ENCODE measurements around the gene IL23A. TPM values are rescaled to one million over a fixed set of nuclear protein-coding genes. Genes with fewer than 3 reads are reported as not detected.

Gene IL23A
- total RNA-seq, 1 donor from 2014 or later = not detected

DNA sequence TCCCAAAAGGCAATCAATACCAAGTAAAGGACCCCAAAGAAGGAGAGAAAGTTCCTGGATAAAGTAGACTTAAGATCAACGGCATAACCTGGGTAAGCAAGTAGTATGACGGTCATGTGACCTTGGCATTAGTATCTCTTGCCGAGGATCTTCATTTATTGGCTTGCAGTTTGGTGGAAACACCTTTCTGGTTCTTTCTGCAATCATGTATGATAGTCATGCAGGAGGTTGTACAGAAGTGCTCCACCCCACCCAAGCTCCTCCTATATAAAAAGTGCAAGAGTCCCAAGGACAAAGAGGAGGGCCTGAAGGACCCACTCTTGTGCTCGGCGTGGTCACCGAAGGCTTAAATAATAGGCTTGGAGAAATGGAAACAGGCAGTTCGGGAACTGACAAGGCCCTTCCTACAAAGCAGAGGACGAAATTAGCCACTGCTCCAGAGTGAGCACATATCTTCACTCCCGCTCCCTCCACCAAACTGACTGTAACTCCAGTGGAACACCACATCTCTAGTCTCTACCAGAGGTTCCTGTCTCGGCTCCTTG lies 39.3 kb upstream of the IL23A start:
- H3K36me3 ChIP-seq = peaks cover 23% of the 10 kb centered on the region
- TF ChIP-seq, protein P1, sequence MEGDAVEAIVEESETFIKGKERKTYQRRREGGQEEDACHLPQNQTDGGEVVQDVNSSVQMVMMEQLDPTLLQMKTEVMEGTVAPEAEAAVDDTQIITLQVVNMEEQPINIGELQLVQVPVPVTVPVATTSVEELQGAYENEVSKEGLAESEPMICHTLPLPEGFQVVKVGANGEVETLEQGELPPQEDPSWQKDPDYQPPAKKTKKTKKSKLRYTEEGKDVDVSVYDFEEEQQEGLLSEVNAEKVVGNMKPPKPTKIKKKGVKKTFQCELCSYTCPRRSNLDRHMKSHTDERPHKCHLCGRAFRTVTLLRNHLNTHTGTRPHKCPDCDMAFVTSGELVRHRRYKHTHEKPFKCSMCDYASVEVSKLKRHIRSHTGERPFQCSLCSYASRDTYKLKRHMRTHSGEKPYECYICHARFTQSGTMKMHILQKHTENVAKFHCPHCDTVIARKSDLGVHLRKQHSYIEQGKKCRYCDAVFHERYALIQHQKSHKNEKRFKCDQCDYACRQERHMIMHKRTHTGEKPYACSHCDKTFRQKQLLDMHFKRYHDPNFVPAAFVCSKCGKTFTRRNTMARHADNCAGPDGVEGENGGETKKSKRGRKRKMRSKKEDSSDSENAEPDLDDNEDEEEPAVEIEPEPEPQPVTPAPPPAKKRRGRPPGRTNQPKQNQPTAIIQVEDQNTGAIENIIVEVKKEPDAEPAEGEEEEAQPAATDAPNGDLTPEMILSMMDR (IDR thresholded peaks at IDR 0.05; ENCODE audit: borderline replicate concordance) = no peak
- no peak for DNase-seq

GRCh38 chr12:56299853-56300643 lies 38.6 kb upstream of the IL23A start, which contains the start of gene CS:
CS (minus strand) TSS chr12:56300330; CDS start chr12:56300201, 129 bp downstream.
- peaks cover 77% of the 10 kb centered on the region for H3K4me1 ChIP-seq
- TF ChIP-seq, protein P1 (IDR thresholded peaks at IDR 0.05; ENCODE audit: borderline replicate concordance) = no peak

More for the DNA sequence above, 39.3 kb upstream of the IL23A start:
- peak overlapping the region; percentile 92 for H3K4me3 ChIP-seq
- H3K9me3 ChIP-seq (replicated peaks) = no peaks in the 10 kb centered on the region
- intact Hi-C loops (cut with micrococcal nuclease) = no loop called here
- peaks cover 84% of the 10 kb centered on the region for H3K4me1 ChIP-seq
- H3K27me3 ChIP-seq (ENCODE audit: low read depth) = no peaks in the 10 kb centered on the region
- H3K27ac ChIP-seq (replicated peaks) = peak overlapping the region; percentile 99

GRCh38 chr12:56300644-56301464 lies 37.8 kb upstream of the IL23A start:
- peaks cover 70% of the 10 kb centered on the region for H3K4me1 ChIP-seq
- DNase-seq = no peak
- H3K9me3 ChIP-seq (replicated peaks) = no peaks in the 10 kb centered on the region
- H3K27ac ChIP-seq (replicated peaks) = peak overlapping the region; percentile 99
- TF ChIP-seq, protein P1 (IDR thresholded peaks at IDR 0.05; ENCODE audit: borderline replicate concordance) = no peak
- peak overlapping the region; percentile 92 for H3K4me3 ChIP-seq
- no peaks in the 10 kb centered on the region for H3K27me3 ChIP-seq (ENCODE audit: low read depth)
- intact Hi-C loops (cut with micrococcal nuclease) = no loop called here
- peaks cover 24% of the 10 kb centered on the region for H3K36me3 ChIP-seq

More at GRCh38 chr12:56299853-56300643, 38.6 kb upstream of the IL23A start, which contains the start of gene CS:
- intact Hi-C loops (cut with micrococcal nuclease) = no loop called here
- H3K4me3 ChIP-seq = peak within 1 kb of the TSS; percentile 92
- H3K9me3 ChIP-seq (replicated peaks) = no peaks in the 10 kb centered on the region
- H3K36me3 ChIP-seq = peaks cover 21% of the 10 kb centered on the region
- H3K27ac ChIP-seq (replicated peaks) = peak within 1 kb of the TSS; percentile 99
- peak; percentile 99 for DNase-seq
- no peaks in the 10 kb centered on the region for H3K27me3 ChIP-seq (ENCODE audit: low read depth)

DNA sequence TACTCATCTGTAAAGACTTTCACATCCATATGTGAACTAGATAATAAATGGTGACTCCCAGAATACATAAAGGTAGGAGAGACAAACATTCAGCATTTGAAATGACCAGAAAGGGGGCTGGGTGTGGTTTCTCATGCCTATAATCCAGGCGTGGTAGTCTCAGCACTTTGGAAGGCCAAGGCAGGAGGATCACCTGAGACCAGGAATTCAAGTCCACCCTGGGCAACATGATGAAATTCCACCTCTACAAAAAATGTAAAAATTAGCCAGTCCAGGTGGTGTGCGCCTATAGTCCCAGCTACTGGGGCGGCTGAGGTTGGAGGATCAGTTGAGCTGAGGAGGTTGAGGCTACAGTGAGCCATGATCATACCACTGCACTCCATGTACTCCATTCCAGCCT lies 34.4 kb upstream of the IL23A start:
- Histone ChIP-seq H3K27me3 (ENCODE audit: low read depth) (no peaks in the 10 kb centered on the region), H3K4me3 (no peak overlapping the region), H3K9me3 (replicated peaks) (no peaks in the 10 kb centered on the region), H3K27ac (replicated peaks) (no peak overlapping the region), H3K4me1 (peaks cover 36% of the 10 kb centered on the region), H3K36me3 (peaks cover 31% of the 10 kb centered on the region)
- intact Hi-C loops (cut with micrococcal nuclease) = no loop called here
- no peak for DNase-seq
- TF ChIP-seq, protein P1 (IDR thresholded peaks at IDR 0.05; ENCODE audit: borderline replicate concordance) = no peak

DNA sequence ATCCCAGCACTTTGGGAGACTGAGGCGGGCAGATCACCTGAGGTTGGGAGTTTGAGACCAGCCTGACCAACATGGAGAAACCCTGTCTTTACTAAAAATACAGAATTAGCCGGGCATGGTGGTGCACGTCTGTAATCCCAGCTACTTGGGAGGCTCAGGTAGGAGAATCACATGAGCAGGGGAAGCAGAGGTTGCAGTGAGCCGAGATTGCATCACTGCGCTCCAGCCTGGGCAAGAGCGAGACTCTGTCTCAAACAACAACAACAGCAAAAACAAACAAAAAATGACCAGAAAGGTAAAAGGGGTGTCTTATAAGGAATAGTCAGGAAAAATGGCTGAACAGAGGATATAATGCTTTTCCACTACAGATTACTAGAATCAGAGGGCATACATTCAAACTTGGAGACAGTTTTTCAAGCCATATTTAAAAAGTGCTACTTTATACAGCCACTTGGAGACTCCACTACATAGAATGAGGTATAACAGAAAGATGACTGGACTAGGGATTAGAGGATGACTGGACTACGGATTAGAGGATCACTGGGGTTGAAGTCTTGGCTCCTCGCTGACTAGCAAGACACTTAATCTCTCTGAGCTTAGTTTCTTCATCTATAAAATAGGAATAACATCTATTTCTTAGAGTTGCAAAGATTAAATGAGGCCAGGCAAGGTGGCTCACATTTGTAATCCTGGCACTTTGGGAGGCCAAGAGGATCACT lies 33.7 kb upstream of the IL23A start:
- TF ChIP-seq, protein P1 (IDR thresholded peaks at IDR 0.05; ENCODE audit: borderline replicate concordance) = no peak
- H3K9me3 ChIP-seq (replicated peaks) = no peaks in the 10 kb centered on the region
- peaks cover 29% of the 10 kb centered on the region for H3K4me1 ChIP-seq
- H3K36me3 ChIP-seq = peaks cover 38% of the 10 kb centered on the region
- no peak overlapping the region for H3K4me3 ChIP-seq
- no peak for DNase-seq
- no peaks in the 10 kb centered on the region for H3K27me3 ChIP-seq (ENCODE audit: low read depth)
- intact Hi-C loops (cut with micrococcal nuclease) = no loop called here
- H3K27ac ChIP-seq (replicated peaks) = no peak overlapping the region

All from left ventricle myocardium inferior (tissue), 1 donor.